Fibroblast of upper back skin (primary cell): ENCODE results near the gene PEAK3.

ENCODE experiments used
- DNase-seq: peaks from one replicate; pipeline ENCODE4 v3.0.0-alpha.2; 2013

The PEAK3 gene

GRCh38 chr19:2235381-2236063, 46.5 kb downstream of the PEAK3 start:
- no peak for DNase-seq

DNA sequence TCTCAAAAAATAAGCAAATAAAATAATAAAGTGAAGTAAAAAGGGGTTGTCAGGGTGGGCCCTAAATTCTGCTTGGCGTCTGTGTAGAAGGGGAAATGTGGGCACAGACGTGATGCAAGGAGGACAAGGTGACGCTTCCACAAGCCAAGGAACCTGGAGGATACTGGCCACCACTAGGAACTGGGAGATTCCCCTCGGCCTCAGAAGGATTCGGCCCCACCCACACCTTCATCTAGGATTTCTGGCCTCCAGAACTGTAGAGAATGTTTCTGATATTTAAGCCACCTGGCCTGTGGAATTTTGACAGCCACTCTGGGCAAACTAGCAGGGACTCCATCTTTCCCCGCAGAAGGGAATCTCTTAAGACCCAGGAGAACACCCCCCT, 47.0 kb downstream of the PEAK3 start:
- no peak for DNase-seq

- DNase-seq = no peak
Observed at GRCh38 chr19:2233601-2234280, 48.2 kb downstream of the PEAK3 start.

GRCh38 chr19:2232286-2233151, 49.5 kb downstream of the PEAK3 start:
- no peak for DNase-seq

DNA sequence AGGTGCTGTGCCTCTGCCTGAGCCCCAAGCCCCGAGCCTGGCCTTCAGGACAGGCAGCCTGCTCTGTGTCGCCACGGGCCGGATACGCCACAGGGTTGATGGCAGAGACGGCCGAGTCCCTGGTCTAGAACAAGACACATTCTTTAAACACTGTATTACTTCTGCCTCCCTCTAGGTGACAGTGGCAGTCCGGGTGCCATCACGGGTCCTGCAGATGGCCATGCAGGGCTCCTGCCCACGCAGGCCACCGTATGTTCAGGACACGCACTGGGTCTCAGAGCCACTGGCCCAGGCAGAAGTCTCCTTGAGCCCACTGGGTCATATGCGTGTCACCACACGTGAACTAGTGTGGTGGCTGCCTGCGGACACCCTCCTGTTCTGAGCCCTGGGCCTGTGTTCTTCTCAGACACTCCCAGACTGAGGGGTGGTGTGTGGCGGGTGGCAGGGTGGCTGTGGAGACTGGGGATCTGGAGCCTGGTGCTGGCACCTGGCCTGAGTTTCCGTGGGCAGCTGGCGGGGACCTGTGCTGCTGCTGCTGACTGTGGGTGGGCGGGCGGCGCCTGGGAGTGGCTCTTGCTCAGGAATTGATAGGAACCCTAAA, 50.3 kb downstream of the PEAK3 start:
- no peak for DNase-seq

- no peak for DNase-seq
Observed at GRCh38 chr19:2230807-2231533, 51.0 kb downstream of the PEAK3 start.

GRCh38 chr19:2230033-2230531, 51.9 kb downstream of the PEAK3 start:
- DNase-seq = no peak

DNA sequence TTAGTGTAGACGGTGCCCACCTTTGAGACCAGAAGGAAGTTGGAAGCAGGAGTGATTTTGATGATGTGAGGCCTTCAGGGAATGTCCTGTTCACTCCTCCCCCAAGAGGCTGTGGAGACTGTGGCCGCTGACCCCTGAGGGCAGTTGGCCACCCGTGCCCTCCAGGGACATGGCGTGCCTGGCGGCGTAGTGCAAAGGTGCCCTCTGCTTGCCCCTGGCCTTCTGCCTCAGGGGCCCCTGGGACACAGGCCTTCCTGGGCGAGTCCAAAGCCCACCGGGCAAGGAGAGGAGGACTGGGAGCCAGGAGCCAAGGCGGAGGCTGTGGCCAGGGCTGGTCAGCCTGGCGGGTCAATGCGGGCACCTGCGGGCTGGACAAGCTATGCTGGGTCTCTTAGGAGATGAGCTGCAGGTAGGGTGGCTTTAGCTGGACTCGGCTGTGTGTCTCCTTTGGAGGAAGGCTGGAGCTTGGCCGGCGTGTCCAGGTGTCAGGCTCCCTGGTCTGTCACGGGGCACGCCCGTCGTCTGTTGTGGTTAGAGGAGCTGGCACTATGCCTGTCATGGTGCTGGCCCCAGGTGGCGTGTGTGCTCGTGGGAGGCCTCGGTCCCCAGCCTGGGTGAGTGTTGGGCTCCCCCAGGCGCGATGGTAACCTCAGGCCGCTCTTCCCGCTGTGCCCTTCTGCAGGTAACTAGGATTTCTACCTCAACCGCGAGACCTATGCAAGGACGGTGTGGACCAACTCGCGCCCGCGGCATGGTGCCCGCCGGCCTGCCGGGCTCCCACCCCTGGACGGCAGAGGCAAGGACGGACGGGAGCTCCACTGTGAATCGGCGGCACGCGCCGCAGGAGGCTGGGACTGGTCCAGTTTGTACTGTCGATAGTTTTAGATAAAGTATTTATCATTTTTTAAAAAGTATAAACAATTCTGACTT, 52.6 kb downstream of the PEAK3 start:
- no peak for DNase-seq

GRCh38 chr19:2228157-2229030, 53.6 kb downstream of the PEAK3 start:
- no peak for DNase-seq

DNA sequence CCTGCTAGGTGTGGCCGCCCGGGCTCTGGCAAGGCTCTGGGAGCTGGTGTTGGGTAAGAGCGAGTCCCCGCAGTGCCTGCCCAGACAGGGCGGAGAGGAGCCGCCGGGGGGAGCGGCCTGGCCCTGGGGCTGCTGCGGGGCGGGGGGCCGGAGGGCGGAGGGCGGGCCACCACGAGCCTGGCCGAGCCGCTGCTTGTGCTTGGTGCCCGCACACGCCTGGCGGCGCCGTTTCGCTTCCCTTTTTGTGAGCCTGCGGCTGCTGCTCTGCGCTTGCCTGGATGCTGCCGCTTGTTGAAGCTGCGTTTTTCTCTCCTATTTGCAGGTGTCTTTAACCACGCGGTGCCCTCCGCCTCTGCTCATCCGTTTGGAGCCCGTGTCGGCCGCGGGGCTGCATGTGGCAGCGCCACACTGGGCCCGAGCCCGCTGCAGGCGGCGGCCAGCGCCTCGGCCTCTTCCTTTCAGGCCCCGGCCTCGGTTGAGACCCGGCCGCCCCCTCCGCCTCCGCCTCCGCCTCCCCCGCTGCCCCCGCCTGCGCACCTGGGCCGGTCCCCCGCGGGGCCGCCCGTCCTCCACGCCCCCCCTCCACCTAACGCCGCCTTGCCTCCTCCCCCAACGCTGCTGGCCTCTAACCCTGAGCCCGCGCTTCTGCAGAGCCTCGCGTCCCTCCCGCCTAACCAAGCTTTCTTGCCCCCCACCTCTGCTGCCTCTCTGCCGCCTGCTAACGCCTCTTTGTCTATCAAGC, 54.4 kb downstream of the PEAK3 start:
- no peak for DNase-seq

DNA sequence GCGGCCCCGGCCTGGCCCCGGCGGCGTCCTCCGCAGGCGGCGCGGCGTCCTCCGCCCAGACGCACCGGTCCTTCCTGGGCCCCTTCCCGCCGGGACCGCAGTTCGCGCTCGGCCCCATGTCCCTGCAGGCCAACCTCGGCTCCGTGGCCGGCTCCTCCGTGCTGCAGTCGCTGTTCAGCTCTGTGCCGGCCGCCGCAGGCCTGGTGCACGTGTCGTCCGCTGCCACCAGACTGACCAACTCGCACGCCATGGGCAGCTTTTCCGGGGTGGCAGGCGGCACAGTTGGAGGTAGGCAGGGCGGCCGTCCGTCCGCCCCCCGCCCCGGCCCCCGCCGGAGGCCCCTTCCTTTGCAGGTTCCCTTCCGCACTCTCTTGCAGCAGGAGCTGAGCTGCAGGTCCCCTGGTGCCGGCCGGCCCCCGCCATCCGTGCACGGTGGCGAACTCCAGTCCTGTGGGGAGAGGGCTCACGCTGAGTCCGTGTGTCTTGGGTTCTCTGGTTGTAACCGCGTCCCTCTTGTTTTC, 55.1 kb downstream of the PEAK3 start:
- no peak for DNase-seq

GRCh38 chr19:2226051-2226839, 55.7 kb downstream of the PEAK3 start:
- DNase-seq = no peak

DNA sequence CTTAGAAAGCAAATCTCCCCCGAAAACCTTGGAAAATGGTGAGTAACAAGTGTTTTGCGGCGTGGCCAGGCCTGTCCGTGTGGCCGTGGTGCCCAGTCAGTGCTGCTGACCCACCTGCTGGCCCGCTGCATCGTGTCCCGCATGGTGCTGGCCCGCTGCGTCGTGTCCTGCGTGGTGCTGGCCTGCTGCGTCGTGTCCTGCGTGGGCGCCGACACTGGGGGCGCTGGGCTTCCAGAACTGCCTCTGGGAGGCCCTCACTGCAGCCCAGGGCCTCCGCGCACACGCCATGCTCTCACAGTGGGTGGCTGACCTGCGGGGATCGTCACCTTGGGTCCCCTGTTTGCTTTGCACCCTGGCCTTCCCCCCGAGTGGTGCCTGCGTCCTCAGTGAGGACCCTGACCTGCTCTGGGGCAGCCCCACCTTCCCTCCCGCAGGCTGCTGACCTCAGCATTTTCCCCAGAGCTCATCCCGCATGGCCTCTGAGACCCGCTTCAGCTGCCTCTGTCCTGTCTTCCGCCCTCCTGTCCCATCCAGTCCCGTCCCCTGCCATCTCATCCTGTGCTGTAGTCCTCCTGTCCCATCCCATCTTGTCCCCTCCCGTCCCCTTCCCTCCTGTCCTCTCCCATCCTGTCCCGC, 56.4 kb downstream of the PEAK3 start:
- no peak for DNase-seq

GRCh38 chr19:2224754-2225349, 57.1 kb downstream of the PEAK3 start:
- no peak for DNase-seq
